ENCODE measurements around the gene SH3PXD2A. TPM values are rescaled to one million over a fixed set of nuclear protein-coding genes. Genes with fewer than 3 reads are reported as not detected.

Gene SH3PXD2A
- total RNA-seq, 1 experiment from 2014 or later = 13.2 TPM

DNA sequence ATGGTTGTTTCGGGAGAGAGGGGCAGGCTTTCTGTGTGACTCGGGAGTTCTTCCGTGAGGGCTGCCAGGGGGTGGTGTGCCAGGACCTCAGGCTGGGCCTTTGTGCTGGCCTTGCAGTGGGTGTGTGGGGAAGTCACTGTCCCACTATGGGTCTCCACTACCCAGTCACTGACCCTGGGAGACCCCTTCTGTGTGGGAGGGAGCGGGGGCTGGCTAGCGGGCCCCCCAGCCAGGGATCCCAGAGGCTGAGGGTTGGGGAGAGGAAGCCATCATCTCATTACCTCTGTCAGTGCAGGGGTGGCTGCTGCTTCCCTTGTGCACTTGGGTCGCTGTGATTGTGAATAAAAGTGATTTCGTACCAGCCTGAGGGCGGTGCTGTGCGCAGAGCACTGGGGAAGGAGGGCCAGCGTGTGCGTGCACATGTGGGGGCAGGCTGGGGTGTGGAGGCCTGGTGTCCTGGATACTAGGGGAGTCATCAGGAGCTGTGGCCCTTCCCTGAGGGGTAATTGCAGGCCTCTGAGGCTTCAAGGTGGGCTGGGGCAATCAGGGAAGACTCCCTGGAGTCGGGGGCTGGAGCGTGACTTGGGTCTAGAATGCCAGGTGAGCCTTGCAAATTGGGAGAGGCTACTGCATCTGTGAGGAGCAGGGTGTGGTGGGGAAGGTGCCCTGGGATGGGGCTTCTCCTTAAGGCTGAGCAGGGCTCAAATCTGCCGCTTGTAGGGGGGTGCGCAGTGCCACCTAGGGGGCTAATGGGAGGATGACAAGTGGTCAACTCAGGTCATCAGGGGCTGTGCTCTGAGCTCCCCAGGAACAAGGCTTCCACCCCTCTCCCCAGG, 263.0 kb downstream of the SH3PXD2A start:
- ChIA-PET CTCF (interaction anchor here (0.6 to 1.8 kb wide), 8 partner anchors 10 to 100 kb away, joined by 3 to 8 read pairs (median 4); no protein-coding TSS in a partner anchor), POLR2A (interaction anchor here (0.6 kb wide), 1 partner anchor 100 kb away, joined by 3 read pairs; no protein-coding TSS in a partner anchor)
- BruUV-seq (replicated peaks) = no TSS peak
- no peak overlapping the region for H3K27ac Mint-ChIP-seq (ENCODE audit: low read depth, unreplicated experiment)
- no peaks in the 10 kb centered on the region for H3K9me3 Mint-ChIP-seq (ENCODE audit: unreplicated experiment)
- TF ChIP-seq, protein P1, sequence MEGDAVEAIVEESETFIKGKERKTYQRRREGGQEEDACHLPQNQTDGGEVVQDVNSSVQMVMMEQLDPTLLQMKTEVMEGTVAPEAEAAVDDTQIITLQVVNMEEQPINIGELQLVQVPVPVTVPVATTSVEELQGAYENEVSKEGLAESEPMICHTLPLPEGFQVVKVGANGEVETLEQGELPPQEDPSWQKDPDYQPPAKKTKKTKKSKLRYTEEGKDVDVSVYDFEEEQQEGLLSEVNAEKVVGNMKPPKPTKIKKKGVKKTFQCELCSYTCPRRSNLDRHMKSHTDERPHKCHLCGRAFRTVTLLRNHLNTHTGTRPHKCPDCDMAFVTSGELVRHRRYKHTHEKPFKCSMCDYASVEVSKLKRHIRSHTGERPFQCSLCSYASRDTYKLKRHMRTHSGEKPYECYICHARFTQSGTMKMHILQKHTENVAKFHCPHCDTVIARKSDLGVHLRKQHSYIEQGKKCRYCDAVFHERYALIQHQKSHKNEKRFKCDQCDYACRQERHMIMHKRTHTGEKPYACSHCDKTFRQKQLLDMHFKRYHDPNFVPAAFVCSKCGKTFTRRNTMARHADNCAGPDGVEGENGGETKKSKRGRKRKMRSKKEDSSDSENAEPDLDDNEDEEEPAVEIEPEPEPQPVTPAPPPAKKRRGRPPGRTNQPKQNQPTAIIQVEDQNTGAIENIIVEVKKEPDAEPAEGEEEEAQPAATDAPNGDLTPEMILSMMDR (IDR thresholded peaks at IDR 0.05; ENCODE audit: unreplicated experiment) = peak; percentile 50
- H3K36me3 Mint-ChIP-seq (ENCODE audit: insufficient read depth, unreplicated experiment) = no peaks in the 10 kb centered on the region
- DNase-seq (ENCODE audit: unreplicated experiment) = peak; percentile 51
- no peaks in the 10 kb centered on the region for H3K4me1 Mint-ChIP-seq (ENCODE audit: insufficient read depth, unreplicated experiment)
- intact Hi-C loops (cut with micrococcal nuclease) = loop anchor here (2.0 to 10.0 kb wide), 2 partner anchors 176 to 262 kb away; partner anchors contain the start of gene SH3PXD2A
- no peaks in the 10 kb centered on the region for H3K27me3 Mint-ChIP-seq (ENCODE audit: insufficient read depth, unreplicated experiment)
- H3K4me3 Mint-ChIP-seq (ENCODE audit: unreplicated experiment) = no peak overlapping the region

DNA sequence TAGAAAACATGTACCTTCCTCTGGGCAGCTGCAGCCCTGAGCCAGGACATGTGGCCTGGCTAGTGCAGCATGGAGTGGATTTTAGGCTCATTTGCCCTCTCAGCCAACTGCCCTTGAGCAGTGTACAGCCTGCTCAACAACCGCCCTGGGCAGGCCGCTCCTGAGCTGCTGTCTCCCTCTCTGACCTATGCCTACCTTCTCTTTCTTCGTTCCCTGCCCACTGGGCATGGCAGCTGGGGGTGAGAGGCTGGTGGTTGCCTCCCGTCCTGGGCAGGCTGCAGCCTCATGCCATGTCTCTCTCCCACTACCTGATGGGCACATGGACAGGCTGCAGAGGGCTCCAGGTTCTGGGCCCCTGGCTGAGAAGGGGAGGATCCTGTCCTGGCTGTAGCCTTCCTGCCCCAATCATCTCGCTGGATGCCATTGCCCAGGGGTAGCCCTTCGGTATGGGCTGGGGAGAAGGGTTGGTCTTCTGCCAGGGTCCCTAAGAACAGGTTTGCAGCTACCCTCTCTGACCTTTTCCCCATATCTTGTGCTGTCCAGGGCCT, 264.6 kb downstream of the SH3PXD2A start:
- H3K27me3 Mint-ChIP-seq (ENCODE audit: insufficient read depth, unreplicated experiment) = peaks cover 6% of the 10 kb centered on the region
- no TSS peak for BruUV-seq (replicated peaks)
- H3K9me3 Mint-ChIP-seq (ENCODE audit: unreplicated experiment) = no peaks in the 10 kb centered on the region
- no peak overlapping the region for H3K4me3 Mint-ChIP-seq (ENCODE audit: unreplicated experiment)
- H3K4me1 Mint-ChIP-seq (ENCODE audit: insufficient read depth, unreplicated experiment) = no peaks in the 10 kb centered on the region
- H3K27ac Mint-ChIP-seq (ENCODE audit: low read depth, unreplicated experiment) = no peak overlapping the region
- intact Hi-C loops (cut with micrococcal nuclease) = loop anchor here (10.0 kb wide), 1 partner anchor 264 kb away; the partner anchor contains the start of gene SH3PXD2A
- ChIA-PET CTCF (interaction anchor here (0.9 to 1.5 kb wide), 2 partner anchors 13 to 95 kb away, joined by 3 to 4 read pairs; no protein-coding TSS in a partner anchor), POLR2A (no interaction called here)
- H3K36me3 Mint-ChIP-seq (ENCODE audit: insufficient read depth, unreplicated experiment) = no peaks in the 10 kb centered on the region
- DNase-seq (ENCODE audit: unreplicated experiment) = no peak
- TF ChIP-seq, protein P1 (IDR thresholded peaks at IDR 0.05; ENCODE audit: unreplicated experiment) = no peak

DNA sequence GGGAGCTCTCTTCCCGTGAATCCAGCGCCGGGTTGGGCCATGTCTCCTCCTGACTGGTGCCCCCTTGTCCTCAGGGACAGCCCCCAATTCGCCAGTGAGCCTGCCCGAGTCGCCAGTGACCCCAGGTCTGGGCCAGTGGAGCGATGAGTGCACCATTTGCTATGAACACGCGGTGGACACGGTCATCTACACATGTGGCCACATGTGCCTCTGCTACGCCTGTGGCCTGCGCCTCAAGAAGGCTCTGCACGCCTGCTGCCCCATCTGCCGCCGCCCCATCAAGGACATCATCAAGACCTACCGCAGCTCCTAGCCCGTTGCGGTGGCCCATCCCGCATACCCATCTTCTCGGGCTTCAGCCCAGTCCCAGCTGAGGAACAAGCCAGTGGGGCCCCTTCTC, 265.3 kb downstream of the SH3PXD2A start:
- BruUV-seq (replicated peaks) = no TSS peak
- Mint-ChIP-seq H3K27me3 (ENCODE audit: insufficient read depth, unreplicated experiment) (peaks cover 6% of the 10 kb centered on the region), H3K27ac (ENCODE audit: low read depth, unreplicated experiment) (no peak overlapping the region), H3K4me3 (ENCODE audit: unreplicated experiment) (no peak overlapping the region), H3K4me1 (ENCODE audit: insufficient read depth, unreplicated experiment) (no peaks in the 10 kb centered on the region), H3K9me3 (ENCODE audit: unreplicated experiment) (no peaks in the 10 kb centered on the region), H3K36me3 (ENCODE audit: insufficient read depth, unreplicated experiment) (no peaks in the 10 kb centered on the region)
- ChIA-PET CTCF (interaction anchor here (0.6 to 3.7 kb wide), 4 partner anchors 25 to 993 kb away, joined by 3 to 18 read pairs (median 4); no protein-coding TSS in a partner anchor), POLR2A (no interaction called here)
- intact Hi-C loops (cut with micrococcal nuclease) = loop anchor here (10.0 kb wide), 1 partner anchor 265 kb away; the partner anchor contains the start of gene SH3PXD2A
- TF ChIP-seq, protein P1 (IDR thresholded peaks at IDR 0.05; ENCODE audit: unreplicated experiment) = no peak
- DNase-seq (ENCODE audit: unreplicated experiment) = no peak

DNA sequence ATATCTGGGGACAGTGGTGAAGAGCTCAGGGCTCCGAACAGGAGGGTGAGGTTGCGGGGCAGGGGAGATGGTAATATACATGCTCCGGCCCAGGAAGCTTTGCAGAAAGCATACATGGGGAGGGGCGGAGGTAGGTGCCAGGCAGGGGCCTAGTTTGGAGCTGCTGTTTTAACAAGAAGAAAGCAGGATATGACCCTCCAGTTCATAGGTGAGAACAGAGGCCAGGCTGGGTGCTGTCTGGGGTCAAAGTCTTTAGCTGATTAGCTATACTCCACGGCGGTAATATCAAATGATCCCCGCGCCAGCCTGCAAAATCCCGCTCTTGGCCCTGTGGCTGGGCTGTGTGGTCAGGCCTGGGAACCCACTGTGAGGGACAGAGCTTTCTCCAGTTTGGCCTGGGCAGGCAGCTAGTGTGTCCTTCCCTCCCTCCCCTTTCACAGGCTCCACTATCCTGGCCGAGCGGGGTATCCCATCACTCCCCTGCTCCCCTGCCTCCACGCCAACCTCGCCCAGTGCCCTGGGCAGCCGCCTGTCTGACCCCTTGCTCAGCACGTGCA, 266.2 kb downstream of the SH3PXD2A start:
- BruUV-seq (replicated peaks) = no TSS peak
- no peak for DNase-seq (ENCODE audit: unreplicated experiment)
- POLR2A ChIA-PET = interaction anchor here (0.6 kb wide), 1 partner anchor 694 kb away, joined by 3 read pairs; no protein-coding TSS in a partner anchor
- TF ChIP-seq, protein P1 (IDR thresholded peaks at IDR 0.05; ENCODE audit: unreplicated experiment) = no peak
- Mint-ChIP-seq H3K36me3 (ENCODE audit: insufficient read depth, unreplicated experiment) (no peaks in the 10 kb centered on the region), H3K4me3 (ENCODE audit: unreplicated experiment) (no peak overlapping the region), H3K4me1 (ENCODE audit: insufficient read depth, unreplicated experiment) (no peaks in the 10 kb centered on the region), H3K27ac (ENCODE audit: low read depth, unreplicated experiment) (no peak overlapping the region), H3K27me3 (ENCODE audit: insufficient read depth, unreplicated experiment) (peaks cover 6% of the 10 kb centered on the region), H3K9me3 (ENCODE audit: unreplicated experiment) (no peaks in the 10 kb centered on the region)
- CTCF ChIA-PET = interaction anchor here (0.5 to 3.7 kb wide), 9 partner anchors 9 to 104 kb away, joined by 3 to 18 read pairs (median 4); no protein-coding TSS in a partner anchor
- intact Hi-C loops (cut with micrococcal nuclease) = no loop called here

Measured in MCF 10A (cell line).